ENCODE data around the gene HES4.
A peak's percentile ranks its signal among the peaks of the same experiment; 100 is the strongest.

The HES4 gene, protein sequence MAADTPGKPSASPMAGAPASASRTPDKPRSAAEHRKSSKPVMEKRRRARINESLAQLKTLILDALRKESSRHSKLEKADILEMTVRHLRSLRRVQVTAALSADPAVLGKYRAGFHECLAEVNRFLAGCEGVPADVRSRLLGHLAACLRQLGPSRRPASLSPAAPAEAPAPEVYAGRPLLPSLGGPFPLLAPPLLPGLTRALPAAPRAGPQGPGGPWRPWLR

GRCh38 chr1:999725-1000356, at the start of gene HES4:
TSS of gene HES4 (minus strand) at chr1:1000097. CDS start at chr1:999973, 124 bp downstream.
- peak; percentile 41 to 71 for DNase-seq

GRCh38 chr1:1048765-1049164, 48.9 kb upstream of the HES4 start:
- no peak for DNase-seq

DNA sequence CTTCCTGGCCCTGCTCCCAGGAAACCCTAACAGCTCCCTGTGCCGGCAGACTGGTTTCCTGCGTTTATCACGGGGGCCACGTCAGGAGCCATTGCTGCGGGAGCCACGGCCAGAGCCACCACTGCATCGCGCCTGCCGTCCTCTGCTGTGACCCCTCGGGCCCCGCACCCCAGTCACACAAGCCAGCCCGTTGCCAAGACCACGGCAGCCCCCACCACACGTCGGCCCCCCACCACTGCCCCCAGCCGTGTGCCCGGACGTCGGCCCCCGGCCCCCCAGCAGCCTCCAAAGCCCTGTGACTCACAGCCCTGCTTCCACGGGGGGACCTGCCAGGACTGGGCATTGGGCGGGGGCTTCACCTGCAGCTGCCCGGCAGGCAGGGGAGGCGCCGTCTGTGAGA, 48.1 kb upstream of the HES4 start:
- no peak for DNase-seq

GRCh38 chr1:1047407-1047806, 47.5 kb upstream of the HES4 start:
- DNase-seq: no peak

DNA sequence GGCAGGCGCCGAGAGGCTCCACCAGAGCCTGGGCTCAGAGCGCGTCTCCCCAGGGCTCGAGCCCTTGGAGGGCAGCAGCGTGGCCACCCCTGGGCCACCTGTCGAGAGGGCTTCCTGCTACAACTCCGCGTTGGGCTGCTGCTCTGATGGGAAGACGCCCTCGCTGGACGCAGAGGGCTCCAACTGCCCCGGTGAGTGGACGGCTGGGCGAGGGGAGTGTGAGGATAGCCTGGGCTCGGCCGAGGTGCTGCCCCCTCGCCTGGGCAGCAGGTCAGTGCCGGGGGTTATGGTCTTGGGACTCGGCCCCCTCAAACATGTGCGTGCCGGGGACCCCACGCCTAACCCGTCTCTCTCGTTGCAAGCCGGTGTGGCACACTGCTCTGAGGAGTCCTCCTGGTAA, 46.9 kb upstream of the HES4 start:
- no peak for DNase-seq

- no peak for DNase-seq
Measured at GRCh38 chr1:1046243-1046642, 46.3 kb upstream of the HES4 start.

GRCh38 chr1:1045129-1045528, 45.2 kb upstream of the HES4 start:
- no peak for DNase-seq

DNA sequence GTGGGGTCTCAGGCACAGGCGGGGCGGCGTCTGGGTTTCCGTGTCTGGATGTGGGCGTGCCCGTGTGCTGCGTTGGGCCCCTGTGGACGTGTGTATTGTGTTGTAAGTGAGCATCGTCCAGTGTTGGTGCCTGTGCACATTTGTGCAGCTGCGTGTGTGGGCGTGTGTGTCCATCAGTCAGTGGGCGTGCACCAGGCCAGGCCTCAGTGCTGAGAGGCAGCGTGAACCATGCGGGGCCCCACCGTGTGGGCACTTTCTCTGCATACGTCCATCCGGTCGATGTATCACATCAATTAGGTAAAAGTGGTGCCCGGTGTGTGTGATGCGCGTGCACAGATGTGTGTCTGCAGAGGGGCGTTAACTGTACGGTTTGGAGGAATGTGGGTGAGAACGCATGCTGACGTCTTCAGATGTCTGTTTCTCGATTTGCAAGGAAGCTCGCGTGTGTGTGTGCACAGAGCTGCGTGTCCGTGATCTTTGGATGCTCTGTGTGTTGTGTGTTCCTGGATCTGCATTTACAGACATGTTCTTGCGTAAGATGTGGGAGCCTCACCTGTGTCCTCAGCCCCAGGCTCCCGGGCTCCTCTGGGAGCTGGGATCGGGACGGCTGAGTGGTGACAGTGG, 44.7 kb upstream of the HES4 start:
- no peak for DNase-seq

DNA sequence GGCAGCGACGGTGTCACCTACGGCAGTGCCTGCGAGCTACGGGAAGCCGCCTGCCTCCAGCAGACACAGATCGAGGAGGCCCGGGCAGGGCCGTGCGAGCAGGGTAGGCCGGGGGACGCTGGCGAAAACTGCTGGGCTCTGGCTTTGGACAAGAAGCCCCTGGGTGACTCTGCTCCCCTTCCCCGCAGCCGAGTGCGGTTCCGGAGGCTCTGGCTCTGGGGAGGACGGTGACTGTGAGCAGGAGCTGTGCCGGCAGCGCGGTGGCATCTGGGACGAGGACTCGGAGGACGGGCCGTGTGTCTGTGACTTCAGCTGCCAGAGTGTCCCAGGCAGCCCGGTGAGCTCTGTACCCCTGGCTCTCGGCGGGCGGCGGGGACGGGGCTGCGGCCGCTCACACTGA, 44.0 kb upstream of the HES4 start:
- DNase-seq: no peak

DNA sequence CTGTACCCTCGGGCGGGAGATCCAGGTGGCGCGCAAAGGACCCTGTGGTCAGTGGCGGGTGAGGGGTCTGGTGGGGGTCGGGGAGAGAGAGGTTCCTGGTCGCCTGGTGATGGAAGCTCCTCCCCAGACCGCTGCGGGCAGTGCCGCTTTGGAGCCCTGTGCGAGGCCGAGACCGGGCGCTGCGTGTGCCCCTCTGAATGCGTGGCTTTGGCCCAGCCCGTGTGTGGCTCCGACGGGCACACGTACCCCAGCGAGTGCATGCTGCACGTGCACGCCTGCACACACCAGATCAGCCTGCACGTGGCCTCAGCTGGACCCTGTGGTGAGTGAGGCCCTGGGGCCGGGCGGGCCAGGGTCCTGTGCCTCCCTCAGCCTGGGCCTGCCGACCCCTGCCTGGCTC, 43.5 kb upstream of the HES4 start:
- DNase-seq: no peak

- no peak for DNase-seq
Measured at GRCh38 chr1:1042835-1043234, 42.9 kb upstream of the HES4 start.

DNA sequence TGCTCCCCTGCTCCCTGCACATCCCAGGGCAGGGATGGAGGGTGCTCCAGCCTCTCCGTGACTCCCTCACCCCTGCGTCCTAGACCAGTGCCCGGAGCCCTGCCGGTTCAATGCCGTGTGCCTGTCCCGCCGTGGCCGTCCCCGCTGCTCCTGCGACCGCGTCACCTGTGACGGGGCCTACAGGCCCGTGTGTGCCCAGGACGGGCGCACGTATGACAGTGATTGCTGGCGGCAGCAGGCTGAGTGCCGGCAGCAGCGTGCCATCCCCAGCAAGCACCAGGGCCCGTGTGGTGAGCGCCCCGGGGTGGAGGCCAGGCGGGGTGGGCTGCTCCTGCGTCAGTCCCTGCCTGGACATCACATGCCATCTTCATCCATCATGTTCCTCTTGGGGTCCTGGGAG, 42.0 kb upstream of the HES4 start:
- no peak for DNase-seq

GRCh38 chr1:1041092-1041523, 41.2 kb upstream of the HES4 start:
- no peak for DNase-seq

- peak in 1 of 2 experiments; percentile 40 for DNase-seq
Measured at GRCh38 chr1:1040004-1040991, 40.4 kb upstream of the HES4 start.

DNA sequence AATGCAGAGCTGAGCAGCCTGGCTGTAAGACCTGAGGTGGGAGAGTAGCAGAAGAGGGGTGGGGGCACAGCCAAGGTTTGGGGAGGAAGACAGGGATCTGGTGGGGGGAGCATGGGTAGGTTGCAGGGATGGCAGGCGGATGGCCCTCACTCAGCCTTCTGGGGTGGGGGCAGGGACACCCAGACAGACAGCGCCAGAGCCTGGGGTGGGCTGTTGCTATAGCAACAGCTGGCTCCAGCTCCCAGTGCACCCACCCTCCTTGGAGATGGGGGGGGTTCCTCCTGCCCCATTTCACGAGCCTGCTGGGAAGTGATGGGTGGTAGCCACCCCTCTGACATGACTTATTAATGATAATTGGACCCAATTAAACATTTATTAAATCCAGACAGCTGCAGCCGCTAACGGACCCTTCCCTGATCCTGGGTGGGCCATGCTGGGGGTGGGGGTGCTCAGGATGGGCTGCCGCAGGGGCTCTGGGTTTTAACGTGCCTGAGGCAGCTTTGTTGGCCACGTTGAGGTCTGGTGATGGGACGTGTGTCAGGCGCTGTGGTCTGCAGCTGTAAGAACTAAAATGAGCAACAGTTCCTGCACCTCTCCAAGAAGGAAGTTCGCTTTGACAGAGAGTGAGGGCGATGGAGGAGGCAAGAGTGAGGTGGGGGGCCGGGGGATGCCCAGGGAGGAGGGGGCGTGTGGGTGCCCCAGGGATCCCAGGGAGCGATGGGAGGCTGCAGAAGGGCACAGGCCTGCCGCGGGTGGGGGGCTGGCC, 39.4 kb upstream of the HES4 start:
- DNase-seq: no peak

GRCh38 chr1:1038694-1039093, 38.8 kb upstream of the HES4 start:
- DNase-seq: no peak

- DNase-seq: no peak
Measured at GRCh38 chr1:1037366-1038327, 37.8 kb upstream of the HES4 start.

GRCh38 chr1:1035291-1035943, 35.5 kb upstream of the HES4 start:
- DNase-seq: no peak

DNA sequence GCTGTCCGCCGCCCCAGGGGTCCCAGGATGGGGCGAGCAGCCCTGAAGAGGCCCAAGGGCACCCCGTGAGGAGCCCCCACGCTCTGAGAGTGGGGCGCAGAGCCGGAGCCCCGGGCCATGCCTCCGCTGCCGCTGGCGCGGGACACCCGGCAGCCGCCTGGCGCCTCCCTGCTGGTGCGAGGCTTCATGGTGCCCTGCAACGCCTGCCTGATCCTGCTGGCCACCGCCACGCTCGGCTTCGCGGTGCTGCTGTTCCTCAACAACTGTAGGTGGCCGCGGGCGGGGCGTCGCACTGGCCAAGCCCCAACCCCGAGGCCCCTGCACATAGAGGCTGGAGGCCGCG, 34.5 kb upstream of the HES4 start:
- no peak for DNase-seq

GRCh38 chr1:1033731-1034438, 34.0 kb upstream of the HES4 start:
- DNase-seq: no peak

Data from NCI-H524 (cell line).